H9 (cell line): ENCODE data around the gene IPO11. TPM values are rescaled to one million over a fixed set of nuclear protein-coding genes. Genes with fewer than 3 reads are reported as not detected.
"Not testable (repeated sequence)": the region's sequence is repeated elsewhere in the genome, so short reads cannot be mapped to it uniquely, and the experiment has no call there.

ENCODE experiments used
- DNase-seq: peaks from one replicate; pipeline ENCODE4 v3.0.0-alpha.2; 2017
- H2AFZ ChIP-seq: one replicate; pipeline ENCODE4 v1.6.1; 2013; ENCODE audit warnings: mild to moderate bottlenecking, low read length, control low read depth, moderate library complexity
- H2AK5ac ChIP-seq: 2 replicates; pipeline ENCODE4 v1.6.1; 2013; ENCODE audit warnings: low read length, control low read depth, mixed read lengths; ENCODE audit not compliant: insufficient read length
- H2BK120ac ChIP-seq: one replicate; pipeline ENCODE4 v1.6.1; 2013; ENCODE audit warnings: low read depth, mild to moderate bottlenecking, low read length, control low read depth, inconsistent platforms; ENCODE audit not compliant: poor library complexity, severe bottlenecking
- H2BK12ac ChIP-seq: 2 replicates; pipeline ENCODE4 v1.6.1; 2013; ENCODE audit warnings: low read length, control low read depth, mixed read lengths, low read depth; ENCODE audit not compliant: insufficient read length
- H2BK15ac ChIP-seq: 2 replicates; pipeline ENCODE4 v1.6.1; 2013; ENCODE audit warnings: low read depth, low read length, control low read depth
- H2BK20ac ChIP-seq: one replicate; pipeline ENCODE4 v1.6.1; 2013; ENCODE audit warnings: low read depth, mild to moderate bottlenecking, low read length, control low read depth, inconsistent platforms; ENCODE audit not compliant: poor library complexity, severe bottlenecking
- H2BK5ac ChIP-seq: 2 replicates; pipeline ENCODE4 v1.6.1; 2013; ENCODE audit warnings: low read length, control low read depth, mixed read lengths; ENCODE audit not compliant: insufficient read length
- H3K14ac ChIP-seq: 2 replicates; pipeline ENCODE4 v1.6.1; 2013; ENCODE audit warnings: low read length, control low read depth; ENCODE audit not compliant: insufficient read depth
- H3K18ac ChIP-seq: 2 replicates; pipeline ENCODE4 v1.6.1; 2013; ENCODE audit warnings: low read depth, mild to moderate bottlenecking, mixed read lengths, low read length, control low read depth; ENCODE audit not compliant: insufficient read length
- H3K23ac ChIP-seq: 2 replicates; pipeline ENCODE4 v1.6.1; 2013; ENCODE audit warnings: low read length, control low read depth, mixed read lengths, low read depth; ENCODE audit not compliant: insufficient read length
- H3K23me2 ChIP-seq: 2 replicates; pipeline ENCODE4 v1.6.1; 2013; ENCODE audit warnings: low read depth, mild to moderate bottlenecking, mixed read lengths, low read length, control low read depth; ENCODE audit not compliant: insufficient read length, poor library complexity, severe bottlenecking
- H3K27ac ChIP-seq: 2 replicates; pipeline ENCODE4 v1.5.1; 2013; ENCODE audit warnings: low read length, control low read depth, mixed read lengths, low read depth; ENCODE audit not compliant: insufficient read length
- H3K27me3 ChIP-seq: 2 replicates; pipeline ENCODE4 v1.6.1; 2013; ENCODE audit warnings: low read length, control low read depth, inconsistent platforms; ENCODE audit not compliant: insufficient read depth
- H3K4ac ChIP-seq: 2 replicates; pipeline ENCODE4 v1.6.1; 2013; ENCODE audit warnings: low read depth, mild to moderate bottlenecking, control low read depth, inconsistent platforms, low read length, moderate library complexity
- H3K4me1 ChIP-seq: 2 replicates; pipeline ENCODE4 v1.6.1; 2013; ENCODE audit warnings: low read length, control low read depth, inconsistent platforms; ENCODE audit not compliant: insufficient read depth
- H3K4me2 ChIP-seq: 2 replicates; pipeline ENCODE4 v1.6.1; 2013; ENCODE audit warnings: low read length, control low read depth, mixed read lengths; ENCODE audit not compliant: insufficient read length, insufficient read depth
- H3K56ac ChIP-seq: 2 replicates; pipeline ENCODE4 v1.6.1; 2013; ENCODE audit warnings: low read depth, mild to moderate bottlenecking, mixed read lengths, low read length, control low read depth; ENCODE audit not compliant: insufficient read length
- H3K79me1 ChIP-seq: 2 replicates; pipeline ENCODE4 v1.6.1; 2013; ENCODE audit warnings: low read depth, mild to moderate bottlenecking, moderate library complexity, low read length, control low read depth, inconsistent platforms; ENCODE audit not compliant: insufficient read depth, poor library complexity, severe bottlenecking
- H3K79me2 ChIP-seq: 2 replicates; pipeline ENCODE4 v1.6.1; 2013; ENCODE audit warnings: low read length, control low read depth, inconsistent platforms; ENCODE audit not compliant: insufficient read depth
- H3K9ac ChIP-seq: 2 replicates; pipeline ENCODE4 v1.6.1; 2013; ENCODE audit warnings: low read length, control low read depth, mixed read lengths; ENCODE audit not compliant: insufficient read length; ENCODE audit errors: extremely low read depth
- H3K9me3 ChIP-seq: one replicate; pipeline ENCODE4 v1.6.1; 2013; ENCODE audit warnings: low read depth, low read length, inconsistent platforms; ENCODE audit not compliant: control insufficient read depth
- H3T11ph ChIP-seq: one replicate; pipeline ENCODE4 v1.6.1; 2013; ENCODE audit warnings: mild to moderate bottlenecking, low read length, control low read depth, inconsistent platforms
- H4K20me1 ChIP-seq: one replicate; pipeline ENCODE4 v1.6.1; 2013; ENCODE audit not compliant: control insufficient read depth, insufficient read length, insufficient read depth
- H4K5ac ChIP-seq: 2 replicates; pipeline ENCODE4 v1.6.1; 2013; ENCODE audit warnings: low read depth, mild to moderate bottlenecking, mixed read lengths, low read length, control low read depth; ENCODE audit not compliant: insufficient read length
- H4K8ac ChIP-seq: replicated peaks from 2 replicates; pipeline ENCODE4 v1.6.1; 2013; ENCODE audit warnings: low read length, control low read depth, mixed read lengths, low read depth; ENCODE audit not compliant: insufficient read length
- H4K91ac ChIP-seq: 2 replicates; pipeline ENCODE4 v1.6.1; 2013; ENCODE audit warnings: low read depth, mild to moderate bottlenecking, moderate library complexity, mixed read lengths, low read length, control low read depth; ENCODE audit not compliant: insufficient read length
- H3K27ac Mint-ChIP-seq, 3 experiments: 2 replicates in 2 of 3; 3 replicates in 1 of 3; pipeline ENCODE4 v1.8.0; 2020 to 2021; ENCODE audit warnings: mixed read lengths in 3 of 3, mild to moderate bottlenecking in 1 of 3, moderate library complexity in 1 of 3
- H3K27me3 Mint-ChIP-seq: 2 replicates; pipeline ENCODE4 v1.8.0; 2021; ENCODE audit warnings: low read depth, mild to moderate bottlenecking, moderate library complexity, mixed read lengths
- H3K36me3 Mint-ChIP-seq, 3 experiments: 2 replicates in 2 of 3; 3 replicates in 1 of 3; pipeline ENCODE4 v1.8.0; 2020 to 2021; ENCODE audit warnings: low read depth in 3 of 3, mixed read lengths in 3 of 3; ENCODE audit not compliant: insufficient read depth in 1 of 3
- H3K4me1 Mint-ChIP-seq, 2 experiments: 2 replicates each; pipeline ENCODE4 v1.8.0; 2020; ENCODE audit warnings: mixed read lengths in 2 of 2
- H3K4me3 Mint-ChIP-seq, 2 experiments: 2 replicates in 1 of 2; 3 replicates in 1 of 2; pipeline ENCODE4 v1.8.0; 2020 to 2021; ENCODE audit warnings: mild to moderate bottlenecking in 2 of 2, mixed read lengths in 2 of 2, moderate library complexity in 1 of 2
- H3K9me3 Mint-ChIP-seq, 2 experiments: 2 replicates in 1 of 2; 3 replicates in 1 of 2; pipeline ENCODE4 v1.8.0; 2020; ENCODE audit warnings: mild to moderate bottlenecking in 2 of 2, mixed read lengths in 2 of 2, moderate library complexity in 1 of 2
- CTCF ChIP-seq: fragments of 200-600 bp; sonication (generic); conservative IDR thresholded peaks from 3 replicates; pipeline ENCODE4 v1.8.0; 2021; ENCODE audit warnings: antibody characterized with exemption, mild to moderate bottlenecking
- WGBS: extraction: QIAGEN DNeasy Blood & Tissue Kit; methylation state at CpG from one replicate; pipeline ENCODE4 v1.1.7; 2013; ENCODE audit warnings: missing lambda C conversion rate, low lambda C conversion rate, mixed read lengths; ENCODE audit not compliant: insufficient read length; ENCODE audit errors: extremely low coverage; 5-methylcytosine and 5-hydroxymethylcytosine counted together
- total RNA-seq: library from RNA; stranded (reverse); gene quantifications from 2 replicates; pipeline ENCODE4 v1.2.1, GENCODE V29; 2021

IPO11 gene
- total RNA-seq, 1 experiment from 2014 or later = 63.0 TPM

GRCh38 chr5:62653864-62654575 lies 241.5 kb downstream of the IPO11 start:
- Histone ChIP-seq H3K56ac (no peak overlapping the region), H3T11ph (no peak overlapping the region), H2BK5ac (no peak overlapping the region), H3K4me2 (no peak overlapping the region), H4K20me1 (no peaks in the 10 kb centered on the region), H3K27me3 (no peaks in the 10 kb centered on the region), H4K8ac (no peak overlapping the region), H3K9ac (no peak overlapping the region), H4K91ac (no peak overlapping the region), H3K23ac (no peak overlapping the region), H3K79me1 (no peaks in the 10 kb centered on the region), H3K27ac (no peak overlapping the region), H3K14ac (no peak overlapping the region), H2BK120ac (no peak overlapping the region), H2AK5ac (no peak overlapping the region), H3K4me1 (peaks cover 7% of the 10 kb centered on the region; the same call in 1 of the 2 replicates), H3K23me2 (no peaks in the 10 kb centered on the region), H4K5ac (no peak overlapping the region), H3K4ac (no peak overlapping the region), H3K18ac (no peak overlapping the region), H2BK15ac (no peak overlapping the region), H2BK20ac (no peak overlapping the region), H2BK12ac (no peak overlapping the region), H3K79me2 (no peaks in the 10 kb centered on the region), H3K9me3 (peaks cover 5% of the 10 kb centered on the region), H2AFZ (no peak overlapping the region)
- TF ChIP-seq CTCF = no peak
- Mint-ChIP-seq H3K27ac (no peak overlapping the region), H3K9me3 (peaks cover 23 to 34% of the 10 kb centered on the region in 2 experiments), H3K4me1 (peaks cover 11 to 12% of the 10 kb centered on the region in 2 experiments), H3K4me3 (no peak overlapping the region), H3K36me3 (peaks cover 14 to 21% (median 15%) of the 10 kb centered on the region in 3 experiments), H3K27me3 (no peaks in the 10 kb centered on the region; the same call in 1 of the 2 replicates)
- WGBS = no CpG with 5 or more reads among the region's 11 CpGs
- no peak for DNase-seq

GRCh38 chr5:62657772-62658171 lies 245.2 kb downstream of the IPO11 start:
- not testable (repeated sequence) for H3K4me1 ChIP-seq, H3K4me1 Mint-ChIP-seq, H3K23me2 ChIP-seq, H2BK20ac ChIP-seq, H2BK15ac ChIP-seq, H2BK120ac ChIP-seq, H3K4me3 Mint-ChIP-seq, H4K5ac ChIP-seq, H3K9me3 ChIP-seq, H3T11ph ChIP-seq, H3K9ac ChIP-seq, DNase-seq, H4K91ac ChIP-seq, H3K27ac Mint-ChIP-seq, H3K27me3 ChIP-seq, H3K79me2 ChIP-seq, H3K27ac ChIP-seq, H3K56ac ChIP-seq, H2AK5ac ChIP-seq, H3K27me3 Mint-ChIP-seq, H4K8ac ChIP-seq, H2AFZ ChIP-seq, H3K18ac ChIP-seq, H3K4ac ChIP-seq, H3K14ac ChIP-seq, H2BK12ac ChIP-seq, H3K79me1 ChIP-seq, H3K4me2 ChIP-seq, H2BK5ac ChIP-seq, H3K23ac ChIP-seq, H4K20me1 ChIP-seq
- H3K9me3 Mint-ChIP-seq = peaks cover 26 to 34% of the 10 kb centered on the region in 2 experiments
- H3K36me3 Mint-ChIP-seq = peaks cover 14 to 21% (median 15%) of the 10 kb centered on the region in 3 experiments
